HG02943 (cell line): ENCODE results near the gene SMAD3.

Experiments
- ATAC-seq: cut with Tn5 transposase; IDR thresholded peaks from one replicate; pipeline ENCODE4 v1.9.1; 2021; ENCODE audit warnings: mild to moderate bottlenecking, low read depth, moderate library complexity; ENCODE audit not compliant: unreplicated experiment

Gene SMAD3

GRCh38 chr15:67035886-67036285, 29.5 kb upstream of the SMAD3 start:
- ATAC-seq: no peak

- ATAC-seq: no peak
These were observed 28.4 kb upstream of the SMAD3 start for GRCh38 chr15:67036775-67037555.

- no peak for ATAC-seq
These were observed 27.7 kb upstream of the SMAD3 start for GRCh38 chr15:67037694-67038093.

- ATAC-seq: no peak
These were observed 26.7 kb upstream of the SMAD3 start for GRCh38 chr15:67038736-67039135.

- ATAC-seq: no peak
These were observed 25.9 kb upstream of the SMAD3 start for GRCh38 chr15:67039384-67040075.

- ATAC-seq: no peak
These were observed 25.1 kb upstream of the SMAD3 start for GRCh38 chr15:67040277-67040676.

GRCh38 chr15:67042551-67043142, 22.8 kb upstream of the SMAD3 start:
- ATAC-seq: no peak

- ATAC-seq: no peak
These were observed 21.2 kb upstream of the SMAD3 start for GRCh38 chr15:67043939-67044771.

- no peak for ATAC-seq
These were observed 18.2 kb upstream of the SMAD3 start for GRCh38 chr15:67047149-67047661.

- ATAC-seq: no peak
These were observed 16.8 kb upstream of the SMAD3 start for GRCh38 chr15:67048281-67049279.

- ATAC-seq: no peak
These were observed 15.9 kb upstream of the SMAD3 start for GRCh38 chr15:67049351-67050044.

GRCh38 chr15:67050062-67050461, 15.3 kb upstream of the SMAD3 start:
- ATAC-seq: no peak

- no peak for ATAC-seq
These were observed 14.8 kb upstream of the SMAD3 start for GRCh38 chr15:67050522-67051087.

GRCh38 chr15:67051088-67052045, 14.0 kb upstream of the SMAD3 start:
- no peak for ATAC-seq

GRCh38 chr15:67054676-67055075, 10.7 kb upstream of the SMAD3 start:
- ATAC-seq: no peak

GRCh38 chr15:67059127-67059553, 6.3 kb upstream of the SMAD3 start:
- no peak for ATAC-seq

GRCh38 chr15:67061811-67062368, 3.5 kb upstream of the SMAD3 start:
- ATAC-seq: no peak
